OCI-LY3 (cell line): ENCODE data around the gene BNC2.

Experiments used
- CTCF ChIP-seq: fragments of 200-600, 300-600 bp; sonication (generic); IDR thresholded peaks from 2 replicates; pipeline ENCODE4 v1.5.1; 2014; ENCODE audit warnings: antibody characterized with exemption, low read length, low read depth
- EZH2phosphoT487 ChIP-seq: fragments of 200-600 bp; shearing (Covaris generic); IDR thresholded peaks from 2 replicates; pipeline ENCODE4 v1.6.1; 2018; ENCODE audit warnings: antibody characterized with exemption, mixed run types, low read depth

- no peak for TF ChIP-seq CTCF
- no peak for TF ChIP-seq EZH2phosphoT487
These were observed 299.2 kb downstream of the BNC2 start for GRCh38 chr9:16571127-16571802.
